Tibial nerve (tissue), 3 donors: ENCODE data around the gene AKAP5.

Source experiments
- CTCF ChIP-seq, 5 experiments: fragments of 200-600 bp in 3 of 5; fragments of 450-650 bp in 2 of 5; sonication (generic) in 3 of 5; IDR thresholded peaks; one replicate each; pipeline ENCODE4 v1.5.1; 2016 to 2019; ENCODE audit warnings: antibody characterized with exemption in 5 of 5, mild to moderate bottlenecking in 3 of 5, moderate library complexity in 2 of 5
- POLR2A ChIP-seq, 2 donors: fragments of 450-650 bp; IDR thresholded peaks; one replicate each; pipeline ENCODE4 v1.6.1; 2017; ENCODE audit warnings: antibody characterized with exemption in 2 of 2, mild to moderate bottlenecking in 2 of 2, moderate library complexity in 2 of 2

DNA sequence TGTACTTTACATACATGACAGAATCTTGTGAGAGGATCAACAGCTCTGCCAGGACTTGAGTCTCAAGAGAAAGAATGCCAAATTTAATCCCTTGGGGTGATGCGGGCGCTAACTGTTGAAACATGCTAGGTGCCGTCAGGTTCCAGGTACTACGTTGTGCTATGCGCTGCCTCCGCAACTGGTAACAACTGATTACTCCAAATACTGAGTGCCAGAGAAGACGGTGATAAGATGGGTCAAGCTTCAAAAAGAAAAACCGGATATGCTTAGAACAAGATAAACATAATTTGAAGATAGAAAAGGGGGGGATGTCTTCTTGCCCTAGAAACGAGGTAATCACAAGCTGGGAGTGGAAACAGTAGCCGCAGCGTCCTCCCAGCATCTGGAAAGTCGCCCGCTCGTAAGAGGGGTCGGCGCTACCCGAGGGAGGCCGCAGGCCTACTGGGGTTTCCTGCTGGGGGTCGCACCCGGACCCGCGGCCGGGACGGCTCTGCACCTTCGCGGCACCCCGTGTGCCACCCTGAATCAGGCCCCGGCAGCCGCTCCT, 37.7 kb downstream of the AKAP5 start:
- TF ChIP-seq CTCF (IDR thresholded peaks at IDR 0.05) = no peak
- TF ChIP-seq POLR2A (IDR thresholded peaks at IDR 0.05) = no peak
